Large intestine (tissue), 3 donors: ENCODE measurements around the gene ART5. TPM values are rescaled to one million over a fixed set of nuclear protein-coding genes. Genes with fewer than 3 reads are reported as not detected.
"Not testable (repeated sequence)": the region's sequence is repeated elsewhere in the genome, so short reads cannot be mapped to it uniquely, and the experiment has no call there.

Experiments used
- DNase-seq, 2 donors: peaks; one replicate each; pipeline versions ENCODE4 v3.0.0 to v3.0.0-alpha.2; 2013
- H3K27ac ChIP-seq: one replicate; pipeline ENCODE4 v1.5.1; 2013; ENCODE audit warnings: low read length
- H3K27me3 ChIP-seq: 2 replicates; pipeline ENCODE4 v1.6.1; 2013; ENCODE audit warnings: low read length; ENCODE audit not compliant: control insufficient read depth, insufficient read depth
- H3K36me3 ChIP-seq: 2 replicates; pipeline ENCODE4 v1.6.1; 2013; ENCODE audit warnings: low read length; ENCODE audit not compliant: control insufficient read depth, insufficient read depth
- H3K4me1 ChIP-seq: one replicate; pipeline ENCODE4 v1.6.1; 2013; ENCODE audit warnings: low read length; ENCODE audit not compliant: control insufficient read depth, insufficient read depth
- H3K4me3 ChIP-seq: one replicate; pipeline ENCODE4 v1.5.1; 2013; ENCODE audit warnings: low read length
- H3K9me3 ChIP-seq: one replicate; pipeline ENCODE4 v1.6.1; 2013; ENCODE audit warnings: mild to moderate bottlenecking, low read depth, low read length, moderate library complexity; ENCODE audit not compliant: control insufficient read depth
- WGBS: methylation state at CpG from one replicate; pipeline ENCODE4 v1.1.5; 2013; ENCODE audit warnings: low lambda C conversion rate; ENCODE audit not compliant: insufficient coverage; 5-methylcytosine and 5-hydroxymethylcytosine counted together
- polyA plus RNA-seq: library from polyadenylated mRNA; unstranded; fragments of 120-200 nt; gene quantifications from one replicate; pipeline ENCODE4 v1.2.1, GENCODE V29; 2013

ART5 gene
- polyA plus RNA-seq, 1 donor = 0.25 TPM

GRCh38 chr11:3657331-3657730 is 15.5 kb upstream of the ART5 start:
- H3K4me3 ChIP-seq, H3K27ac ChIP-seq, H3K4me1 ChIP-seq, H3K9me3 ChIP-seq, H3K27me3 ChIP-seq, DNase-seq, H3K36me3 ChIP-seq: not testable (repeated sequence)
- WGBS = no CpG with 5 or more reads among the region's 5 CpGs

DNA sequence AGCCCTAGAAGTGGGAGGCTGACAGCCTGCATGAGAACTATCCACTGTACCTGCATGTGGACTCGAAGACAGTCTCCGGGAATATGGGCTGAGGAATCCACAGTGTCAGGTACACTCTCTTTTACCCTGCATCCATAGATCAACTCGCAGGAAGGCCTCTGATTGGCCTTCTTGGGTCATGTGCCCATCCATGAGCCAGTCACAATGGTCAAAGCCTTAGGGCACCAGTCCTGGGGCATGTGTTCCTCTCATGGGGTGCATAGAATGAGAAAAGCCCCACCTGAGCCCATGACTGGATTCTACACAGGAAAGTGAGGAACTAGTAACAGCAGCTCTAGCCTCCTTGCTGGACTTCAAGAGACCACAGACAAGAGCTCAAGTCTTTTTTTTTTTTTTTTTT is 13.8 kb upstream of the ART5 start:
- Histone ChIP-seq H3K4me3 (no peak overlapping the region), H3K4me1 (no peaks in the 10 kb centered on the region), H3K36me3 (no peaks in the 10 kb centered on the region), H3K27ac (no peak overlapping the region), H3K9me3 (no peaks in the 10 kb centered on the region), H3K27me3 (peaks cover 9% of the 10 kb centered on the region)
- DNase-seq = no peak
- no CpG with 5 or more reads among the region's 3 CpGs for WGBS

GRCh38 chr11:3652514-3652913 is 10.7 kb upstream of the ART5 start:
- H3K27ac ChIP-seq, DNase-seq, H3K4me3 ChIP-seq, H3K9me3 ChIP-seq, H3K4me1 ChIP-seq, H3K36me3 ChIP-seq: not testable (repeated sequence)
- H3K27me3 ChIP-seq = peaks cover 15% of the 10 kb centered on the region
- WGBS = no CpG with 5 or more reads among the region's 3 CpGs

DNA sequence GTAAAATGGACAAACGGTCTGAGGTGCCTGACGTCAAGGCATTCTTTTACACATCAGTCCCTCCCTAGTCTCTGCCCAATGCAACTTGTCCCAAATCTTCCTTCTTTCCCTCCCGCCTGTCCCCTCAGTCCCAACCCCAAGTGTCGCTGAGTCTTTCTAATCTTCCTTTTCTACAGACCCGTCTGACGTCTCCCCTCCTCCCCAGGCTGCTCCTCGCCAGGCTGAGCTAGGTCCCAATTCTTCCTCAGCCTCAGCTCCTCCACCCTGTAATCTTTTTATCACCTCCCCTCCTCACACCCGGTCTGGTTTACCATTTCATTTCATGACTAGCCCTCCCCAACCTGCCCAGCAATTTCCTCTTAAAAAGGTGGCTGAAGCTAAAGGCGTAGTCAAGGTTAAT is 7.6 kb upstream of the ART5 start:
- not testable (repeated sequence) for H3K4me1 ChIP-seq, H3K4me3 ChIP-seq, H3K27ac ChIP-seq, DNase-seq, H3K36me3 ChIP-seq, H3K9me3 ChIP-seq
- no CpG with 5 or more reads among the region's 9 CpGs for WGBS
- peaks cover 15% of the 10 kb centered on the region for H3K27me3 ChIP-seq

- DNase-seq, H3K27ac ChIP-seq, H3K9me3 ChIP-seq, H3K4me1 ChIP-seq, H3K4me3 ChIP-seq, H3K36me3 ChIP-seq: not testable (repeated sequence)
- peaks cover 15% of the 10 kb centered on the region for H3K27me3 ChIP-seq
- 80% methylated on average over 1 of the region's 13 CpGs for WGBS
Measured at GRCh38 chr11:3648843-3649242, 7.1 kb upstream of the ART5 start.

GRCh38 chr11:3645552-3645951 is 3.8 kb upstream of the ART5 start:
- no peaks in the 10 kb centered on the region for H3K36me3 ChIP-seq
- no peak overlapping the region for H3K4me3 ChIP-seq
- peaks cover 12% of the 10 kb centered on the region for H3K4me1 ChIP-seq
- no CpG with 5 or more reads among the region's 7 CpGs for WGBS
- H3K27ac ChIP-seq = no peak overlapping the region
- H3K9me3 ChIP-seq = peaks cover 3% of the 10 kb centered on the region
- peaks cover 22% of the 10 kb centered on the region for H3K27me3 ChIP-seq
- no peak for DNase-seq

- H3K4me3 ChIP-seq = no peak within 1 kb of the TSS
- WGBS = no CpG with 5 or more reads among the region's 4 CpGs
- H3K36me3 ChIP-seq = no peaks in the 10 kb centered on the region
- no peak for DNase-seq
- H3K9me3 ChIP-seq = peaks cover 3% of the 10 kb centered on the region
- no peak within 1 kb of the TSS for H3K27ac ChIP-seq
- peaks cover 12% of the 10 kb centered on the region for H3K4me1 ChIP-seq
- H3K27me3 ChIP-seq = peaks cover 22% of the 10 kb centered on the region
Measured at GRCh38 chr11:3644817-3645235, 3.0 kb upstream of the ART5 start, which contains the start of gene ART1. TSS of gene ART1 (plus strand) at chr11:3645128. CDS start at chr11:3659214, 14,086 bp downstream.

GRCh38 chr11:3643102-3643546 is 1.3 kb upstream of the ART5 start:
- WGBS = no CpG with 5 or more reads among the region's 11 CpGs
- H3K27me3 ChIP-seq = peaks cover 14% of the 10 kb centered on the region
- DNase-seq, H3K27ac ChIP-seq, H3K9me3 ChIP-seq, H3K36me3 ChIP-seq: not testable (repeated sequence)
- peaks cover 12% of the 10 kb centered on the region for H3K4me1 ChIP-seq
- peak overlapping the region; percentile 35 for H3K4me3 ChIP-seq

DNA sequence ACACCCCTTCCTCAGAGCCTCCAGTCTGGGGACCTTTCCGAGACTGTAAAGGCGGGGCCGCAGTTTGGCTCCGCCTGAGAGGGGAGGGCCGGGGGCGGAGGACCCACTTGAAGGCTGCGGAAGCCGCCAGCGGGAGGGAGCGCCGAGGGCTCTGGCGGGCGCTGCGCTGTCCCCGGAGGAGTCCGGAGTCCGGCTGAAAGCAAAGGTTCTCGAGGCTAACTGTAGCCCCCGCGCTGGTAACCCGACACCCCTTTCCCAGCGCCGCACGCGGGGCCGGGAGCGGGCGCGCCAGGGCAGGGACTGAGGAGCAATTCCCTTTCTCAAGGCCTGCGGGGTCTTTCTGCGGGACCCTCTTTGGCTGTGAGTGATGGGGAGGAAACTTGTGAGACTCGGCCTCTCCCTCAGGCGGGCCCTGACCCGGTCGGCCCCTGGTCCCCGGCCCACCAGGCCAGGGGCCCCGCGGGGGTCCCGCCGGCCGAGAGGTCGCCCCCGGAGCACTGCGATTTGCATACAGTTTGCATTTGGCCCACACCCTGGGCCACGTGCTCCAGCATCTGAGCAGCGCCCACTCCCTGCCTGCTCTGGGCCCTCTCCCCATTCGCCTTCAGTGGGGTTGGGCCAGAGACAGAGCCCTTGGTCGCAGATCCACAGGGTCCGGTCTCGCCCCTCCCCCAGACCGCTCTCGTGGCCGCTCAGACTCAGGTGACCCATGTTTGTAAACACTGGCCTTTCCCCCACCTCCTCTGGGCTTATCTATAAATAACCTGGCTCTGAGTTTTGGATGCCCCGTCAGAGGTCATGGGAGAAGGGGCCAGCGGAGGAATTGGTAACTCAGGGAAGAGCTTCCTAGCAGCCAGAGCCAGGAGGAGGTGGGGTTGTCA is 519 bp upstream of the ART5 start:
- H3K4me3 ChIP-seq = peak overlapping the region; percentile 35
- peaks cover 10% of the 10 kb centered on the region for H3K4me1 ChIP-seq
- H3K27me3 ChIP-seq = peaks cover 14% of the 10 kb centered on the region
- peaks cover 3% of the 10 kb centered on the region for H3K9me3 ChIP-seq
- no CpG with 5 or more reads among the region's 55 CpGs for WGBS
- DNase-seq = peak; percentile 77 to 82
- H3K27ac ChIP-seq = no peak overlapping the region
- no peaks in the 10 kb centered on the region for H3K36me3 ChIP-seq

GRCh38 chr11:3641191-3641590 is 601 bp downstream of the ART5 start:
- no CpG with 5 or more reads among the region's 8 CpGs for WGBS
- Histone ChIP-seq H3K4me1 (peaks cover 8% of the 10 kb centered on the region), H3K36me3 (no peaks in the 10 kb centered on the region), H3K27me3 (peaks cover 9% of the 10 kb centered on the region), H3K9me3 (peaks cover 3% of the 10 kb centered on the region), H3K4me3 (no peak overlapping the region), H3K27ac (no peak overlapping the region)
- DNase-seq = no peak

DNA sequence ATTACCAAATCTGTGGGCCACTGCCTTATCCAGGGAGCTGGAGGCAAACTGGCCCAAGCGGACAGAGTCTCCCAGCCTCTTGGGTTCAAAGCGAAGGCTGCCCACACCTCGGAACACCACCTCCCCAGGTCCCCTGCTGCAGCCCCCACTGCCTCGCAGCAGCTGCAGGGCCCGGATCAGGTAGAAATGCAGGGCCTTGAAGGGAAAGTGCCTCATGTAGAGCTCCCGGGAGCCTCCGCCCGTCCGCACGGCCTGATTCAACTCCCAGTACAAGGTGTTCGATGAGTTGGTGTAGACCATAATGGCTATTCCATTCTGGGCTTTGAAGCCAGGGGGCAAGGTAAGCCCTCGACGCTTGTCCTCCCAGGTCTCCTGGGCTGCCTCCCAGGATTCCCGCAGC is 2.0 kb downstream of the ART5 start:
- WGBS = 100% methylated on average over 1 of the region's 14 CpGs
- H3K4me3 ChIP-seq = no peak overlapping the region
- peaks cover 8% of the 10 kb centered on the region for H3K4me1 ChIP-seq
- DNase-seq = no peak
- peaks cover 3% of the 10 kb centered on the region for H3K9me3 ChIP-seq
- H3K27ac ChIP-seq = no peak overlapping the region
- H3K36me3 ChIP-seq = no peaks in the 10 kb centered on the region
- H3K27me3 ChIP-seq = peaks cover 7% of the 10 kb centered on the region
